CD8-positive, alpha-beta memory T cell (primary cell): Measurements from ENCODE around the gene TMIGD2. TPM values are rescaled to one million over a fixed set of nuclear protein-coding genes. Genes with fewer than 3 reads are reported as not detected.

Source experiments
- CTCF ChIA-PET: fragments of 350-600 bp; sonication (Branson Sonifier 250); formaldehyde crosslinking; loops from one replicate; lab custom pipeline; 2021; ENCODE audit warnings: antibody characterized with exemption; lab: Charles Lee
- POLR2A ChIA-PET: fragments of 350-600 bp; sonication (Branson Sonifier 250); formaldehyde crosslinking; loops from one replicate; lab custom pipeline; 2021; ENCODE audit warnings: antibody characterized with exemption; lab: Charles Lee
- DNase-seq, 5 donors: peaks; one replicate each; pipeline versions ENCODE4 v3.0.0 to v3.0.0-alpha.2; 2020 to 2022; ENCODE audit warnings: mixed read lengths in 1 of 5
- H3K27ac ChIP-seq: one replicate; pipeline ENCODE4 v1.7.0; 2013; ENCODE audit warnings: low read depth, mild to moderate bottlenecking, low read length, moderate library complexity
- H3K27me3 ChIP-seq: 2 replicates; pipeline ENCODE4 v1.7.0; 2013; ENCODE audit warnings: low read length, mild to moderate bottlenecking; ENCODE audit not compliant: insufficient read depth, poor library complexity, severe bottlenecking
- H3K36me3 ChIP-seq: 2 replicates; pipeline ENCODE4 v1.7.0; 2013; ENCODE audit warnings: mild to moderate bottlenecking, low read length, moderate library complexity; ENCODE audit not compliant: insufficient read depth
- H3K4me1 ChIP-seq: 2 replicates; pipeline ENCODE4 v1.7.0; 2013; ENCODE audit warnings: mild to moderate bottlenecking, low read length, moderate library complexity; ENCODE audit not compliant: insufficient read depth
- H3K4me3 ChIP-seq: 2 replicates; pipeline ENCODE4 v1.7.0; 2013; ENCODE audit warnings: mild to moderate bottlenecking, low read length
- H3K9me3 ChIP-seq: 2 replicates; pipeline ENCODE4 v1.7.0; 2013; ENCODE audit warnings: mild to moderate bottlenecking, low read length
- H3K27ac Mint-ChIP-seq, 8 donors: one replicate each; pipeline ENCODE4 v1.8.0; 2020 to 2021; ENCODE audit warnings: mixed read lengths in 8 of 8, mild to moderate bottlenecking in 6 of 8, inconsistent platforms in 3 of 8, moderate library complexity in 3 of 8
- H3K27me3 Mint-ChIP-seq, 2 donors: one replicate each; pipeline ENCODE4 v1.8.0; 2020 to 2021; ENCODE audit warnings: mixed read lengths in 2 of 2, mild to moderate bottlenecking in 1 of 2, moderate library complexity in 1 of 2
- H3K36me3 Mint-ChIP-seq, 3 donors: one replicate each; pipeline ENCODE4 v1.8.0; 2020 to 2021; ENCODE audit warnings: mixed read lengths in 3 of 3, inconsistent platforms in 1 of 3, mild to moderate bottlenecking in 1 of 3
- H3K4me1 Mint-ChIP-seq, 3 donors: one replicate each; pipeline ENCODE4 v1.8.0; 2020 to 2021; ENCODE audit warnings: mixed read lengths in 3 of 3, inconsistent platforms in 1 of 3, mild to moderate bottlenecking in 1 of 3
- H3K4me3 Mint-ChIP-seq, 7 donors: one replicate each; pipeline ENCODE4 v1.8.0; 2020 to 2021; ENCODE audit warnings: mixed read lengths in 7 of 7, mild to moderate bottlenecking in 6 of 7, moderate library complexity in 4 of 7, inconsistent platforms in 2 of 7
- H3K9me3 Mint-ChIP-seq, 5 donors: one replicate each; pipeline ENCODE4 v1.8.0; 2020 to 2022; ENCODE audit warnings: mixed read lengths in 5 of 5, mild to moderate bottlenecking in 3 of 5, moderate library complexity in 2 of 5, inconsistent platforms in 1 of 5
- polyA plus RNA-seq: library from polyadenylated mRNA; unstranded; fragments of 300-500 nt; fragmentation: Illumina TruSeq; gene quantifications from one replicate; pipeline ENCODE4 v1.2.3, GENCODE V29; 2021
- total RNA-seq, 2 experiments: library from RNA; stranded (reverse); gene quantifications; one replicate each; pipeline ENCODE4 v1.2.3, GENCODE V29; 2021

Gene TMIGD2
- total and polyA plus RNA-seq, 3 experiments from 2014 or later: 5.9 to 40.5 (median 7.0) TPM

DNA sequence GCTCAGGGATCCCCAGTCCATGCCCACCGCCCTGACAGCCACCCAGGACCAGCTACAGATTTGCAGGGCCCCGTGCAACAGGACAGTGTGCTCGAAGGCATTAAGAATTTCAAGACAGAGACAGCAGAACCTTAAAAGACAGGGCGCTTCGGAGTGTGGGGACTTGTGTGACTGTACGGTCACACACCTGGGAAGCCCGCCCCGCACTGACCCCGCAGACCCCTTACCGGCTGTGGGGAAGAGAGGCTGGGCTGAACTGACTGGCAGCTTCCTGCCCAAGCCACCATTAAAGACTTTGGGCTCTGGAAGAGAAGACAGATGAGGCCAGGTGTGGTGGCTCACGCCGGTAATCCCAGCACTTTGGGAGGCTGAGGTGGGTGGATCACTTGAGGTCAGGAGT lies 22.0 kb upstream of the TMIGD2 start:
- CTCF ChIA-PET: interaction anchor here (1.0 kb wide), 1 partner anchor 46 kb away, joined by 3 read pairs; no protein-coding TSS in a partner anchor
- Histone ChIP-seq H3K27ac (no peak overlapping the region), H3K4me1 (peaks cover 11% of the 10 kb centered on the region), H3K36me3 (no peaks in the 10 kb centered on the region), H3K9me3 (no peaks in the 10 kb centered on the region), H3K4me3 (no peak overlapping the region), H3K27me3 (no peaks in the 10 kb centered on the region)
- H3K27me3 Mint-ChIP-seq: peaks cover 2 to 4% of the 10 kb centered on the region in 2 donors
- no peak for DNase-seq
- H3K27ac Mint-ChIP-seq: no peak overlapping the region
- peaks cover 19 to 30% (median 24%) of the 10 kb centered on the region in 3 donors for H3K4me1 Mint-ChIP-seq
- no peaks in the 10 kb centered on the region for H3K36me3 Mint-ChIP-seq
- H3K4me3 Mint-ChIP-seq: peak overlapping the region in 1 of 7 donors; percentile 34
- POLR2A ChIA-PET: interaction anchor here (0.6 kb wide), 1 partner anchor 108 kb away, joined by 7 read pairs; no protein-coding TSS in a partner anchor
- peaks cover 0 to 2% (median 0%) of the 10 kb centered on the region in 5 donors for H3K9me3 Mint-ChIP-seq

DNA sequence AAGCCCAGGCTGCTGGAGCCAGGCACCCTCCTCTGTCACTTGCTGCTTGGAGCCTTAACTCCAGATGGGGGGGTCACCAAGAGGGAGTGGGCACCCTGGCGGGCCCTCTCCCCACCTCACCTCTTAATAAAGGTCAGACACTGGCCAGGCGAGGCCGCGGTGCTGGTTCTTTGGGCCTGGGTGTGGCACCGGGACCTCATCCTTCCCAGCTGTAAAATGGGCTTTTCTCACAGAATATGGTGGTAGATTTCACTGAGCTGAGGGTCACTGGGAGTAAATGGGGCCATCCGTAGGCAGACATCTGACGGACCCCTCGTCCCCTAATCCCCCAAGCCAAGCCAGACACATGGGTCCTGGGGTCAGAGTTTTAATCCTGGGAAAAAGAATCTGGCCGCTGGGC lies 21.5 kb upstream of the TMIGD2 start:
- H3K4me1 Mint-ChIP-seq: peaks cover 19 to 27% (median 23%) of the 10 kb centered on the region in 3 donors
- H3K27me3 ChIP-seq: no peaks in the 10 kb centered on the region
- CTCF ChIA-PET: interaction anchor here (1.0 to 3.8 kb wide), 3 partner anchors 29 to 57 kb away, joined by 3 to 16 read pairs (median 14); no protein-coding TSS in a partner anchor

DNA sequence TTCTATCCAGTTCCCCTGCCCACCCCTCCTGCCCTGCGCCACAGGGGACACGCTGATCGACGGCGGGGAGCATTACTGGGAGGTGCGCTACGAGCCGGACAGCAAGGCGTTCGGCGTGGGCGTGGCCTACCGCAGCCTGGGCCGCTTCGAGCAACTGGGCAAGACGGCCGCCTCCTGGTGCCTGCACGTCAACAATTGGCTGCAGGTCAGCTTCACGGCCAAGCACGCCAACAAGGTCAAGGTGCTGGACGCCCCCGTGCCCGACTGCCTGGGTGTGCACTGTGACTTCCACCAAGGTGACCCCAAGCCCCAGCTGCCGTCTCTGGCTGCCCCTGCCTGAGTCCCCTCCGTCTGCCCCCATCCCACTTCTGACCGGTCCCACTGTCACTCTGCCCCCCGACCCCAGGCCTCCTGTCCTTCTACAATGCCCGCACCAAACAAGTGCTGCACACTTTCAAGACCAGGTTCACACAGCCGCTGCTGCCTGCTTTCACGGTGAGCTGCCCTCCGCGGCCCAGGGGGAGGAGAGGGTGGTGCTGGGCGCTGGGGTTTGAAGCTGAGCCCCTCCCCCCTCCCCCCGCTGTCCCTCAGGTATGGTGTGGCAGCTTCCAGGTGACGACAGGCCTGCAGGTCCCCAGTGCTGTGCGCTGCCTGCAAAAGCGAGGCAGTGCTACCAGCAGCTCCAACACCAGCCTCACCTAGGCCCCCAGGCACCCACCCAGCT lies 20.9 kb upstream of the TMIGD2 start:
- no peaks in the 10 kb centered on the region for H3K27me3 ChIP-seq
- H3K4me3 ChIP-seq: no peak overlapping the region
- Mint-ChIP-seq H3K36me3 (no peaks in the 10 kb centered on the region), H3K4me3 (no peak overlapping the region), H3K27me3 (peaks cover 0 to 4% of the 10 kb centered on the region in 2 donors), H3K27ac (no peak overlapping the region), H3K9me3 (peaks cover 0 to 5% (median 0%) of the 10 kb centered on the region in 5 donors), H3K4me1 (peaks cover 16 to 21% (median 17%) of the 10 kb centered on the region in 3 donors)
- H3K27ac ChIP-seq: no peak overlapping the region
- no peaks in the 10 kb centered on the region for H3K9me3 ChIP-seq
- ChIA-PET CTCF (interaction anchor here (1.0 to 3.8 kb wide), 4 partner anchors 29 to 77 kb away, joined by 3 to 16 read pairs (median 11); partner anchors contain the start of gene SH3GL1), POLR2A (no interaction called here)
- H3K4me1 ChIP-seq: peaks cover 11% of the 10 kb centered on the region
- no peaks in the 10 kb centered on the region for H3K36me3 ChIP-seq
- no peak for DNase-seq

More for the DNA sequence above, 21.5 kb upstream of the TMIGD2 start:
- DNase-seq: no peak
- Mint-ChIP-seq H3K27me3 (peaks cover 2 to 4% of the 10 kb centered on the region in 2 donors), H3K9me3 (peaks cover 0 to 5% (median 0%) of the 10 kb centered on the region in 5 donors), H3K4me3 (no peak overlapping the region), H3K36me3 (no peaks in the 10 kb centered on the region), H3K27ac (no peak overlapping the region)
- Histone ChIP-seq H3K4me1 (peaks cover 11% of the 10 kb centered on the region), H3K27ac (no peak overlapping the region), H3K36me3 (no peaks in the 10 kb centered on the region), H3K4me3 (no peak overlapping the region), H3K9me3 (no peaks in the 10 kb centered on the region)
- POLR2A ChIA-PET: no interaction called here

DNA sequence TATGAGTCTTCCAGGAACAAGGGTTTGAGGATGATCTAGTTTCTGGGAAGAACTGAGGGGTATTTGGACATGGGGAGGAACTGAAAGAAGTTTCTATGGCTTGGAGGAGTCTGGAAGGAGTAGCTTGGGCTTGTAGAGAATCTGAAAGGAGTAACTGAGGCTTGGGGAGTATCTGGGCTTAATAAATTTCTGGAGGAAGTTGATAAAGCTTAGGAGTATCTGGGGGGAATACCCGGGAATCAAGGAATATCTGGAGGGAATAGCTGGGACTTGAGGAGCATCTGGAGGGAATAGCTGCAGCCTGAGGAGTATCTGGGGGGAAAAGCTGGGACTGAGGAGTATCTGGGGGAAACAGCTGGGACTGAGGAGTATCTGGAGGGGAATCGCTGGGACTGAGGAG lies 18.2 kb upstream of the TMIGD2 start:
- Histone ChIP-seq H3K9me3 (no peaks in the 10 kb centered on the region), H3K4me1 (no peaks in the 10 kb centered on the region), H3K36me3 (no peaks in the 10 kb centered on the region), H3K27me3 (no peaks in the 10 kb centered on the region), H3K4me3 (no peak overlapping the region), H3K27ac (no peak overlapping the region)
- ChIA-PET CTCF (interaction anchor here (0.9 to 3.8 kb wide), 4 partner anchors 9 to 32 kb away, joined by 3 to 16 read pairs (median 4); no protein-coding TSS in a partner anchor), POLR2A (no interaction called here)
- Mint-ChIP-seq H3K27ac (peak overlapping the region in 2 of 8 donors; percentile 69 to 94), H3K27me3 (no peaks in the 10 kb centered on the region), H3K36me3 (no peaks in the 10 kb centered on the region), H3K4me3 (no peak overlapping the region), H3K4me1 (peaks cover 0 to 1% (median 0%) of the 10 kb centered on the region in 3 donors), H3K9me3 (peaks cover 0 to 5% (median 0%) of the 10 kb centered on the region in 5 donors)
- no peak for DNase-seq

DNA sequence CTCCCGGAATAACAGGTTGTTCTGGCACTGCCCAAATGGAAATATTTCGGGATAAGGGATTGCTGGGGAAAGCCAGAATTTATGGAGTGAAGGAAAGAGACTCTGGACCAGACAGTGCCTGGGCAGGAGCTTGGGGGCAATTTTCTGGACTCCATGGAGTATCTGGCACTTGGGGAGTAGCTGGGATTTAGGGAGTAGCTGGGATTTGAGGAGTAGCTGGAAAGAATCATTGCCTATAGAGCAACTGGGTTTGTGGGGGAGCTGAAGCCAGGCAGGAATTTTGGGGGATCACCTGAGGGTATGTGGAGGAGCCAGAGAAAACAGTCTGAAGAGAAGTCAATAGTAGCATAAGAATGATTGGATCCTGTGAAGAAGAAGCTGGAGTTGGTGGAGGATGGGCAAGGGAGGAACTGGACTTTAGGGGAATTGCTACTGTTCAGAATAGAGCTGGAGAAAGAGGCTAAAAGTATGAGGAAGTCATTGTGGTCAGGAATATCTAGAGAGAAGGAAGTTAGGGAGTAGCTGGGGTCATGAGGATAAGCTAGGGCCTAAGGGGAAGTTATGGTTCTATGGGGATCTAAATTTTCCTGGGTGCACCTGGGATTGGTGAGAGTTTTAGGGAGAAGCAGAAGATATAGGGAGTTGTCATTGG lies 17.0 kb upstream of the TMIGD2 start:
- CTCF ChIA-PET: interaction anchor here (0.7 kb wide), 1 partner anchor 51 kb away, joined by 3 read pairs; no protein-coding TSS in a partner anchor
- Histone ChIP-seq H3K27ac (no peak overlapping the region), H3K4me3 (no peak overlapping the region), H3K36me3 (no peaks in the 10 kb centered on the region), H3K4me1 (no peaks in the 10 kb centered on the region), H3K9me3 (no peaks in the 10 kb centered on the region), H3K27me3 (no peaks in the 10 kb centered on the region)
- no peaks in the 10 kb centered on the region for H3K36me3 Mint-ChIP-seq
- H3K27ac Mint-ChIP-seq: peak overlapping the region in 4 of 8 donors; percentile 7 to 92 (median 22)
- DNase-seq: no peak
- no peaks in the 10 kb centered on the region for H3K27me3 Mint-ChIP-seq
- peaks cover 0 to 1% (median 0%) of the 10 kb centered on the region in 3 donors for H3K4me1 Mint-ChIP-seq
- peaks cover 0 to 5% (median 0%) of the 10 kb centered on the region in 5 donors for H3K9me3 Mint-ChIP-seq
- H3K4me3 Mint-ChIP-seq: no peak overlapping the region
- POLR2A ChIA-PET: interaction anchor here (0.7 kb wide), 1 partner anchor 28 kb away, joined by 5 read pairs; no protein-coding TSS in a partner anchor

DNA sequence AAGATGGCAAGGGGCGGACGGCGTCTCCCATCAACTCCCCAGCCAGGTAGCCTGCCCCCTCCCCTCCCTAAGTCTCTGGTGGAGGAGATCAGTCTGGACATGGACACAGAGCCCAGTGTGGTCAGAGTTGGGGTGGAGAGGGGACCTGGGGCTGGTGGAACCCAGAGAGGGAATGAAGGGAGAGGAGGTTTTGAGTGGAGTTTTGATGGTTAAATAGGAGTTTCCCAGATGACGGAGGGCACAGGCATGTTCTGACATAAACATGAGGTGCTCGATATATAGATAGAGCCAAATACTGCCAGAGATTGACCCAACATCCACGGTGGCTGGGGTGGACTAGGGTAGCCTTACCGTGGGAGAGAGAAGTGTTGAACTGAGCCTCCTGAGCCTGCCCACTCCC lies 16.3 kb upstream of the TMIGD2 start:
- DNase-seq: no peak
- Mint-ChIP-seq H3K4me3 (no peak overlapping the region), H3K27me3 (no peaks in the 10 kb centered on the region), H3K36me3 (no peaks in the 10 kb centered on the region), H3K27ac (no peak overlapping the region), H3K9me3 (peaks cover 0 to 5% (median 0%) of the 10 kb centered on the region in 5 donors), H3K4me1 (peaks cover 0 to 1% (median 0%) of the 10 kb centered on the region in 3 donors)
- Histone ChIP-seq H3K36me3 (no peaks in the 10 kb centered on the region), H3K4me1 (no peaks in the 10 kb centered on the region), H3K27ac (no peak overlapping the region), H3K27me3 (no peaks in the 10 kb centered on the region), H3K9me3 (no peaks in the 10 kb centered on the region), H3K4me3 (no peak overlapping the region)
- POLR2A ChIA-PET: no interaction called here
- CTCF ChIA-PET: no interaction called here

DNA sequence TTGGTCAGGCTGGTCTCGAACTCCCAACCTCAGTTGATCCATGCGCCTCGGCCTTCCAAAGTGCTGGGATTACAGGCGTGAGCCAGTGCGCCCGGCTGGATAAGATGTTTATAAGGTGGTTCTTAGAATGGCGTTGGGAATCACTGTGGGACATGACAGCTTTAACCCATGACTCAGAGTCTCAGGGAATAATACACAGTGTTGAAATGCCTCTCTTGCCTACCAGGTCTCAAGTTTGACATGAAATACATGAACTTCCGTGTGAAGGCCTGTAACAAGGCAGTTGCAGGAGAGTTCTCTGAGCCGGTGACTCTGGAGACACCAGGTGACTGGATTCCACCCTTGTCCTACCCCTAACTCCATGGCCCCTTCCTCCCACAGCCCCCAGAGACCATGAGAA lies 14.8 kb upstream of the TMIGD2 start:
- CTCF ChIA-PET: no interaction called here
- no peaks in the 10 kb centered on the region for H3K36me3 Mint-ChIP-seq

More for the DNA sequence above, 14.8 kb upstream of the TMIGD2 start:
- H3K27me3 ChIP-seq: no peaks in the 10 kb centered on the region
- no peaks in the 10 kb centered on the region for H3K9me3 ChIP-seq
- Mint-ChIP-seq H3K27ac (no peak overlapping the region), H3K4me1 (peaks cover 0 to 1% (median 0%) of the 10 kb centered on the region in 3 donors), H3K9me3 (peaks cover 0 to 5% (median 0%) of the 10 kb centered on the region in 5 donors), H3K27me3 (no peaks in the 10 kb centered on the region), H3K4me3 (no peak overlapping the region)
- no peaks in the 10 kb centered on the region for H3K36me3 ChIP-seq
- no peak for DNase-seq
- H3K4me1 ChIP-seq: no peaks in the 10 kb centered on the region
- POLR2A ChIA-PET: no interaction called here
- H3K27ac ChIP-seq: no peak overlapping the region
- H3K4me3 ChIP-seq: no peak overlapping the region
